Measurements from ENCODE around the gene GPR32.

DNA sequence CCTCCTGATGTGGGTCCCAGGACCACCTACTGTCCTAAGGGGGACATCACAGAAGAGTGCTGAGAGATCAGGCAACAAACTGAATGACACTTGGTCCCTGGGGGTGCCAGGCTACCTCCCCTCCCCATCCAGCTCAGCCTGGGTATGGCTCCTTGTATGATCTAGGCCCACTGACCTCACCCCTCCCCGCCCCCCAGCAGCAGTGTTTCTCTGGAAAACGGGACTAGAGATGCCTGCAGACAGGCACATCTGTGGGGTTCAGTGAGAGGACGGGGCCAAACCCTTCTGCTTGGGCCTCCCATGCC, 29.2 kb downstream of the GPR32 start:
- TF ChIP-seq POLR2A (IDR thresholded peaks at IDR 0.05): no peak
- TF ChIP-seq, protein P1, sequence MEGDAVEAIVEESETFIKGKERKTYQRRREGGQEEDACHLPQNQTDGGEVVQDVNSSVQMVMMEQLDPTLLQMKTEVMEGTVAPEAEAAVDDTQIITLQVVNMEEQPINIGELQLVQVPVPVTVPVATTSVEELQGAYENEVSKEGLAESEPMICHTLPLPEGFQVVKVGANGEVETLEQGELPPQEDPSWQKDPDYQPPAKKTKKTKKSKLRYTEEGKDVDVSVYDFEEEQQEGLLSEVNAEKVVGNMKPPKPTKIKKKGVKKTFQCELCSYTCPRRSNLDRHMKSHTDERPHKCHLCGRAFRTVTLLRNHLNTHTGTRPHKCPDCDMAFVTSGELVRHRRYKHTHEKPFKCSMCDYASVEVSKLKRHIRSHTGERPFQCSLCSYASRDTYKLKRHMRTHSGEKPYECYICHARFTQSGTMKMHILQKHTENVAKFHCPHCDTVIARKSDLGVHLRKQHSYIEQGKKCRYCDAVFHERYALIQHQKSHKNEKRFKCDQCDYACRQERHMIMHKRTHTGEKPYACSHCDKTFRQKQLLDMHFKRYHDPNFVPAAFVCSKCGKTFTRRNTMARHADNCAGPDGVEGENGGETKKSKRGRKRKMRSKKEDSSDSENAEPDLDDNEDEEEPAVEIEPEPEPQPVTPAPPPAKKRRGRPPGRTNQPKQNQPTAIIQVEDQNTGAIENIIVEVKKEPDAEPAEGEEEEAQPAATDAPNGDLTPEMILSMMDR (IDR thresholded peaks at IDR 0.05): no peak
